GM12865 (cell line): ENCODE data around the gene SELENOW.
A peak's percentile ranks its signal among the peaks of the same experiment; 100 is the strongest.
"Not testable (repeated sequence)": the region's sequence is repeated elsewhere in the genome, so short reads cannot be mapped to it uniquely, and the experiment has no call there.

ENCODE experiments used
- DNase-seq: peaks from one replicate; pipeline ENCODE4 v3.0.0; 2010; ENCODE audit warnings: low read depth
- H3K4me3 ChIP-seq: 2 replicates; pipeline ENCODE4 v1.5.1; 2011; ENCODE audit warnings: mild to moderate bottlenecking, low read depth, low read length, control low read depth
- CTCF ChIP-seq: IDR thresholded peaks from 2 replicates; pipeline ENCODE4 v1.5.1; 2011; ENCODE audit warnings: low read length, control low read depth, low read depth, inconsistent platforms; ENCODE audit not compliant: insufficient read depth; ENCODE audit errors: missing control alignments

The SELENOW gene

GRCh38 chr19:47765523-47766358 is 12.8 kb upstream of the SELENOW start:
- no peak overlapping the region for H3K4me3 ChIP-seq
- DNase-seq: peak; percentile 68
- peak; percentile 84 for TF ChIP-seq CTCF

GRCh38 chr19:47766359-47766620 is 12.2 kb upstream of the SELENOW start:
- no peak overlapping the region for H3K4me3 ChIP-seq
- no peak for TF ChIP-seq CTCF
- no peak for DNase-seq

GRCh38 chr19:47766670-47767069 is 11.8 kb upstream of the SELENOW start:
- no peak for DNase-seq
- TF ChIP-seq CTCF: no peak
- H3K4me3 ChIP-seq: no peak overlapping the region

- no peak for TF ChIP-seq CTCF
These were observed 11.2 kb upstream of the SELENOW start for GRCh38 chr19:47767349-47767748.

GRCh38 chr19:47768604-47769003 is 9.9 kb upstream of the SELENOW start:
- no peak for DNase-seq
- no peak for TF ChIP-seq CTCF
- H3K4me3 ChIP-seq: no peak overlapping the region

More at GRCh38 chr19:47767349-47767748, 11.2 kb upstream of the SELENOW start:
- no peak for DNase-seq
- H3K4me3 ChIP-seq: no peak overlapping the region

GRCh38 chr19:47769534-47769933 is 9.0 kb upstream of the SELENOW start:
- no peak for TF ChIP-seq CTCF
- H3K4me3 ChIP-seq: no peak overlapping the region
- DNase-seq: no peak

- H3K4me3 ChIP-seq, DNase-seq: not testable (repeated sequence)
These were observed 7.2 kb upstream of the SELENOW start for GRCh38 chr19:47771291-47771690.
